Stimulated activated CD4-positive, alpha-beta T cell treated with anti-CD3 and anti-CD28 coated beads, Interleukin-15, amount 100 ng/mL, for 1 hour (primary cell): ENCODE measurements around the gene NPR2.

Source experiments
- DNase-seq, 2 donors: peaks; one replicate each; pipeline ENCODE4 v3.0.0-alpha.2; 2020; ENCODE audit warnings: low read depth in 1 of 2, low spot score in 1 of 2

Gene NPR2

GRCh38 chr9:35798658-35799374 is 7.4 kb downstream of the NPR2 start:
- peak in 1 of 2 donors; percentile 18 for DNase-seq

GRCh38 chr9:35800530-35800929 is 9.1 kb downstream of the NPR2 start:
- no peak for DNase-seq

GRCh38 chr9:35801328-35802128 is 10.1 kb downstream of the NPR2 start:
- DNase-seq, result no peak

GRCh38 chr9:35806101-35806500 is 14.7 kb downstream of the NPR2 start:
- no peak for DNase-seq

- DNase-seq, result no peak
Observed at GRCh38 chr9:35808433-35808832, 17.0 kb downstream of the NPR2 start.

- no peak for DNase-seq
Observed at GRCh38 chr9:35810122-35810521, 18.7 kb downstream of the NPR2 start.

GRCh38 chr9:35811381-35812024 is 20.1 kb downstream of the NPR2 start:
- DNase-seq, result no peak

- DNase-seq, result peak; percentile 80 to 84
Observed at GRCh38 chr9:35812025-35812602, 20.7 kb downstream of the NPR2 start, which contains the start of gene SPAG8. SPAG8 (minus strand) TSS chr9:35812262; CDS start chr9:35812147, 115 bp downstream.

- DNase-seq, result no peak
Observed at GRCh38 chr9:35813434-35814105, 22.2 kb downstream of the NPR2 start.

- no peak for DNase-seq
Observed at GRCh38 chr9:35814106-35814840, 22.9 kb downstream of the NPR2 start.

- DNase-seq, result peak; percentile 93 to 94
Observed at GRCh38 chr9:35814841-35815543, 23.6 kb downstream of the NPR2 start, which contains the start of gene HINT2. HINT2 (minus strand) TSS chr9:35815042; CDS start chr9:35814979, 63 bp downstream.

- DNase-seq, result no peak
Observed at GRCh38 chr9:35816708-35817107, 25.3 kb downstream of the NPR2 start.

GRCh38 chr9:35818341-35818740 is 26.9 kb downstream of the NPR2 start:
- no peak for DNase-seq

- DNase-seq, result no peak
Observed at GRCh38 chr9:35820076-35820475, 28.7 kb downstream of the NPR2 start.

- no peak for DNase-seq
Observed at GRCh38 chr9:35822926-35823325, 31.5 kb downstream of the NPR2 start.

- DNase-seq, result no peak
Observed at GRCh38 chr9:35826071-35826701, 34.8 kb downstream of the NPR2 start.

GRCh38 chr9:35827486-35827885 is 36.1 kb downstream of the NPR2 start:
- no peak for DNase-seq

- no peak for DNase-seq
Observed at GRCh38 chr9:35828716-35829083, 37.3 kb downstream of the NPR2 start, which contains the start of gene FAM221B. FAM221B (minus strand) TSS chr9:35828732; CDS start chr9:35826161, 2,571 bp downstream.
